ENCODE data around the gene CTAG1B.
"Not testable (repeated sequence)": the region's sequence is repeated elsewhere in the genome, so short reads cannot be mapped to it uniquely, and the experiment has no call there.

- TF ChIP-seq CTCF (conservative IDR thresholded peaks at IDR 0.05; ENCODE audit: low read depth, low read length); EZH2 (IDR thresholded peaks at IDR 0.05; ENCODE audit: borderline replicate concordance, low read depth, low read length, poor library complexity, severe bottlenecking): not testable (repeated sequence)
Measured at GRCh38 chrX:154582994-154583393, 36.1 kb downstream of the CTAG1B start.

Data from A673 (cell line).